Uterus (tissue), 4 donors: ENCODE results near the gene FBXO46. TPM values are rescaled to one million over a fixed set of nuclear protein-coding genes. Genes with fewer than 3 reads are reported as not detected.

Source experiments
- DNase-seq, 2 donors: peaks; one replicate each; pipeline ENCODE4 v3.0.0-alpha.2; 2019 to 2020
- H3K27ac ChIP-seq, 2 donors: fragments of 200-600 bp; sonication (generic); 1 replicate in 1 of 2; 2 replicates in 1 of 2; pipeline ENCODE4 v1.5.1; 2016 to 2018
- H3K27me3 ChIP-seq, 2 donors: fragments of 200-600 bp; sonication (generic); one replicate each; pipeline ENCODE4 v1.5.1; 2018 to 2019; ENCODE audit warnings: control low read depth in 1 of 2
- H3K36me3 ChIP-seq, 2 donors: fragments of 200-600 bp; sonication (generic); one replicate each; pipeline ENCODE4 v1.5.1; 2019; ENCODE audit warnings: control low read depth in 1 of 2
- H3K4me1 ChIP-seq, 2 donors: fragments of 200-600 bp; sonication (generic); one replicate each; pipeline ENCODE4 v1.5.1; 2018 to 2019; ENCODE audit warnings: control low read depth in 1 of 2
- H3K4me3 ChIP-seq, 2 donors: fragments of 200-600 bp; sonication (generic); 1 replicate in 1 of 2; 2 replicates in 1 of 2; pipeline ENCODE4 v1.5.1; 2018 to 2019; ENCODE audit warnings: mild to moderate bottlenecking in 1 of 2
- H3K9me3 ChIP-seq, 2 donors: fragments of 200-600 bp; sonication (generic); one replicate each; pipeline ENCODE4 v1.5.1; 2019; ENCODE audit warnings: control low read depth in 1 of 2
- CTCF ChIP-seq, 4 experiments: fragments of 200-600 bp in 2 of 4; fragments of 450-650 bp in 2 of 4; sonication (generic) in 2 of 4; IDR thresholded peaks; one replicate each; pipeline ENCODE4 v1.5.1; 2016 to 2019; ENCODE audit warnings: antibody characterized with exemption in 4 of 4, mild to moderate bottlenecking in 2 of 4, moderate library complexity in 1 of 4
- POLR2A ChIP-seq, 2 donors: fragments of 450-650 bp; IDR thresholded peaks; one replicate each; pipeline ENCODE4 v1.6.1; 2016; ENCODE audit warnings: antibody characterized with exemption in 2 of 2, mild to moderate bottlenecking in 1 of 2, moderate library complexity in 1 of 2
- intact Hi-C: fragments of 100-400 bp; cut with DNase I; formaldehyde crosslinking; loops from one replicate; pipeline ENCODE4 v1.15.1; 2023; ENCODE audit warnings: low total_unique reads
- total RNA-seq, 4 donors: library from RNA; depleted of rRNA in 3 of 4; stranded (reverse); fragments of >200 nt in 3 of 4; gene quantifications; one replicate each; pipeline versions ENCODE4 v1.1.0 to v1.2.4, GENCODE V29; 2014 to 2023
- donor health status: DM: yes; HTN: yes; CAD: no.

The FBXO46 gene
- total RNA-seq, 4 donors from 2014 or later: 7.0 to 36.1 (median 15.2) TPM

GRCh38 chr19:45717983-45718650, 12.6 kb downstream of the FBXO46 start:
- H3K4me3 ChIP-seq: peak overlapping the region; percentile 79 to 93
- no peaks in the 10 kb centered on the region for H3K36me3 ChIP-seq
- H3K27me3 ChIP-seq: no peaks in the 10 kb centered on the region
- peak overlapping the region; percentile 92 to 98 for H3K27ac ChIP-seq
- DNase-seq: no peak
- peaks cover 0 to 4% of the 10 kb centered on the region in 2 donors for H3K4me1 ChIP-seq
- H3K9me3 ChIP-seq: no peaks in the 10 kb centered on the region
- intact Hi-C loops: no loop called here
- TF ChIP-seq POLR2A (IDR thresholded peaks at IDR 0.05) (no peak), CTCF (IDR thresholded peaks at IDR 0.05) (no peak)

- DNase-seq: peak; percentile 99
- Histone ChIP-seq H3K9me3 (no peaks in the 10 kb centered on the region), H3K27ac (peak overlapping the region; percentile 93 to 98), H3K27me3 (no peaks in the 10 kb centered on the region), H3K36me3 (no peaks in the 10 kb centered on the region), H3K4me1 (peaks cover 0 to 4% of the 10 kb centered on the region in 2 donors), H3K4me3 (peak overlapping the region; percentile 79 to 93)
- intact Hi-C loops: no loop called here
- TF ChIP-seq CTCF (IDR thresholded peaks at IDR 0.05) (peak in 3 of 4 experiments; percentile 10 to 42 (median 40)), POLR2A (IDR thresholded peaks at IDR 0.05) (peak; percentile 65 to 77)
These were observed 13.3 kb downstream of the FBXO46 start for GRCh38 chr19:45717131-45717982.

DNA sequence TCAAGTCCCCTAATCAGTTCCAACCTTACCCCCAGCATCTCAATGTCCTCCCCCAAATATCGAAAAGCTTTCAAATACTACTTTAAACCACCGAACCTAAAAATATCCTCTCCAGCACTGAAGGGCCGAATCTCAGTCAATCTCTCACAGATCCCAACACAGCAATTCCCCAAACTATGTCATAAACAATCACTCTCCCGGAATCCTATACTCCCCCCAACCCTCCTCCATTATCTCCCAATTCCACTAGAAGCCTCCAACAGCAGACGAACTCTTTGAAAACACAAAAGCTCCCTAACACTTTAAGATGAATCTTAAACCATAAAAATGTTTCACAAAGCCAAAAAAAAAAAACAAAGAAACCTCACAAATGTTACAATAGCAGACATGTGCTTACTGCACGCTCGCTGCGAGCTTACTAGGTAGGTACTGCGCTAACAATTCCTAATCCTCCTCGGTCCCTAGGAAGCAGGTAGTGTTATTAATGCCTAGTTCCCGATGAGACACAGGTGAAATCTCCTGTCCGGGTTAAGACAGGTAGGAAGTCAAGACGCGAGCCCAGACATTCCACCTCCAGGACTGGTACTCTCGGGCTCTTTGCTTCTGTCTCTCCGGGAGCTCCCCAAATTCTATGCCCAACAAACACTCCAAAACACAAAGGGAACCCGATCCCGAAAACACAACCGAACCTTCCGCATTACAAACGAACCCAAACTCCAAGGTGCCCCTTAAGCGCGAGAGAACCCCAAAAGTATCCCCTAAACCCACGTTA, 14.2 kb downstream of the FBXO46 start:
- no peaks in the 10 kb centered on the region for H3K36me3 ChIP-seq

GRCh38 chr19:45715139-45715538, 15.6 kb downstream of the FBXO46 start:
- Histone ChIP-seq H3K27me3 (no peaks in the 10 kb centered on the region), H3K4me3 (no peak overlapping the region), H3K4me1 (peaks cover 0 to 4% of the 10 kb centered on the region in 2 donors), H3K9me3 (no peaks in the 10 kb centered on the region), H3K27ac (no peak overlapping the region), H3K36me3 (no peaks in the 10 kb centered on the region)
- intact Hi-C loops: no loop called here
- no peak for DNase-seq
- no peak for TF ChIP-seq POLR2A (IDR thresholded peaks at IDR 0.05)
- TF ChIP-seq CTCF (IDR thresholded peaks at IDR 0.05): no peak

More for the DNA sequence above, 14.2 kb downstream of the FBXO46 start:
- no peak for TF ChIP-seq POLR2A (IDR thresholded peaks at IDR 0.05)
- TF ChIP-seq CTCF (IDR thresholded peaks at IDR 0.05): no peak
- intact Hi-C loops: no loop called here
- DNase-seq: peak in 1 of 2 donors; percentile 22
- Histone ChIP-seq H3K27ac (peak overlapping the region; percentile 93 to 98), H3K9me3 (no peaks in the 10 kb centered on the region), H3K4me1 (peaks cover 0 to 4% of the 10 kb centered on the region in 2 donors), H3K27me3 (no peaks in the 10 kb centered on the region), H3K4me3 (peak overlapping the region; percentile 79 to 93)
